GM18519 (cell line): ENCODE results near the gene UNC45B.
"Not testable (repeated sequence)": the region's sequence is repeated elsewhere in the genome, so short reads cannot be mapped to it uniquely, and the experiment has no call there.

Experiments used
- ATAC-seq: cut with Tn5 transposase; IDR thresholded peaks from one replicate; pipeline ENCODE4 v1.9.1; 2021; ENCODE audit warnings: mild to moderate bottlenecking, moderate library complexity; ENCODE audit not compliant: unreplicated experiment, low FRiP score

UNC45B gene

GRCh38 chr17:35147375-35147905 lies at the start of gene UNC45B:
TSS of gene UNC45B (plus strand) at chr17:35147817. CDS start at chr17:35148264, 447 bp downstream.
- no peak for ATAC-seq

GRCh38 chr17:35099908-35100307 lies 47.7 kb upstream of the UNC45B start:
- ATAC-seq, result no peak

GRCh38 chr17:35101036-35101435 lies 46.6 kb upstream of the UNC45B start:
- no peak for ATAC-seq

- ATAC-seq, result no peak
Observed at GRCh38 chr17:35101725-35102124, 45.9 kb upstream of the UNC45B start.

- no peak for ATAC-seq
Observed at GRCh38 chr17:35103271-35103670, 44.3 kb upstream of the UNC45B start.

GRCh38 chr17:35104844-35105450 lies 42.7 kb upstream of the UNC45B start:
- no peak for ATAC-seq

- ATAC-seq, result not testable (repeated sequence)
Observed at GRCh38 chr17:35110791-35111190, 36.8 kb upstream of the UNC45B start.

GRCh38 chr17:35116845-35117244 lies 30.8 kb upstream of the UNC45B start:
- ATAC-seq, result no peak

GRCh38 chr17:35117984-35118383 lies 29.6 kb upstream of the UNC45B start:
- no peak for ATAC-seq

- ATAC-seq, result no peak
Observed at GRCh38 chr17:35119370-35120165, 28.0 kb upstream of the UNC45B start, which contains the start of gene RAD51D. TSS of gene RAD51D (minus strand) at chr17:35119860. CDS start at chr17:35119613, 247 bp downstream.

- no peak for ATAC-seq
Observed at GRCh38 chr17:35121315-35121714, 26.3 kb upstream of the UNC45B start, which contains the start of gene FNDC8. TSS of gene FNDC8 (plus strand) at chr17:35121615. CDS start at chr17:35121694, 79 bp downstream.

- no peak for ATAC-seq
Observed at GRCh38 chr17:35127751-35128514, 19.7 kb upstream of the UNC45B start.

- no peak for ATAC-seq
Observed at GRCh38 chr17:35129154-35129972, 18.3 kb upstream of the UNC45B start.

- no peak for ATAC-seq
Observed at GRCh38 chr17:35129973-35130351, 17.7 kb upstream of the UNC45B start.

GRCh38 chr17:35130392-35130791 lies 17.2 kb upstream of the UNC45B start:
- ATAC-seq, result no peak

GRCh38 chr17:35132099-35132498 lies 15.5 kb upstream of the UNC45B start:
- no peak for ATAC-seq

- ATAC-seq, result no peak
Observed at GRCh38 chr17:35132816-35133550, 14.6 kb upstream of the UNC45B start.

GRCh38 chr17:35135322-35135721 lies 12.3 kb upstream of the UNC45B start:
- no peak for ATAC-seq

GRCh38 chr17:35138218-35138617 lies 9.4 kb upstream of the UNC45B start:
- ATAC-seq, result no peak
